ENCODE data around the gene NFX1.

Gene NFX1

DNA sequence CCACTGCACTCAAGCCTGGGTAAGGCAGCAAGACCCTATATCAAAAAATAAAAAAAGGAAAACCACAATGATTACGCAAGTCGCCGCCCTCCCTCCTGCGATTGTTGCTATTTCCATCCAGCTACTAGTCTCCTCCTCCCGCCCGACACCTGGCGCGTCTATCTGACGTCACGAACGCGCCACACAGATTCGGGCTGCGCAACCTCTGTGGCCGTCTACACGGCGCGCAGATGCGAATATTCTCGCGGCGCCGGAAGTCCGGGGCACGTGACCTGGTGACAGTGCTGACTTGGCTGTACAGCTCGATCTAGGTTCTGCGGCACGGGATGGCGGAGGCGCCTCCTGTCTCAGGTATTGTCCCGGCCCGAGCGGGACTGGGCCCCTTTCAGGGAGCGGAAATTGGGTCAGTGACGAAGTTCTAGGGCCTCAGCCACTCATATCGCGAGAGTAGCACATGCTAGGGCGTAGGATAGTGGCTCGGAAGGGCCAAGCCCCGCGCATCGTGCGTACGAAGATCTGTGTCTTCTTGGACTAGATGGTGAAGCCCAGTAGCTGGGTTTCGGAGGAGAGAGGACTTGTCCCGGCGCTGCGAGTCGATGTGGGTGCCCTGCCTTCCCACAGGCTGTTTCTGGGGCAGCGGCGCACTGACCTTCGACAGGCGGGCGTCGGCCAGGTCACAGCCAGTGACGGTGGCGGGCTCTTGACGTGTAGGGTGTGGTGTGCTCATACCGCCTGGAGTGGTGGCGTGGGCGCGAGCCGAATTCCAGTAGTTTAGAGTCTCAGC lies at the start of gene NFX1:
Gene NFX1, plus strand, starts transcription at position 270 of the 784 bp plus-strand sequence. Its CDS starts 57 bp downstream, at position 327.
- DNase-seq (ENCODE audit: low read depth), result peak; percentile 99

GRCh38 chr9:33241298-33241697 lies 49.0 kb upstream of the NFX1 start:
- DNase-seq (ENCODE audit: low read depth), result no peak

GRCh38 chr9:33242609-33243134 lies 47.6 kb upstream of the NFX1 start:
- no peak for DNase-seq (ENCODE audit: low read depth)

GRCh38 chr9:33244137-33244784 lies 46.1 kb upstream of the NFX1 start:
- DNase-seq (ENCODE audit: low read depth), result no peak

GRCh38 chr9:33245341-33245740 lies 45.0 kb upstream of the NFX1 start:
- no peak for DNase-seq (ENCODE audit: low read depth)

GRCh38 chr9:33246269-33246860 lies 44.0 kb upstream of the NFX1 start:
- DNase-seq (ENCODE audit: low read depth), result no peak

DNA sequence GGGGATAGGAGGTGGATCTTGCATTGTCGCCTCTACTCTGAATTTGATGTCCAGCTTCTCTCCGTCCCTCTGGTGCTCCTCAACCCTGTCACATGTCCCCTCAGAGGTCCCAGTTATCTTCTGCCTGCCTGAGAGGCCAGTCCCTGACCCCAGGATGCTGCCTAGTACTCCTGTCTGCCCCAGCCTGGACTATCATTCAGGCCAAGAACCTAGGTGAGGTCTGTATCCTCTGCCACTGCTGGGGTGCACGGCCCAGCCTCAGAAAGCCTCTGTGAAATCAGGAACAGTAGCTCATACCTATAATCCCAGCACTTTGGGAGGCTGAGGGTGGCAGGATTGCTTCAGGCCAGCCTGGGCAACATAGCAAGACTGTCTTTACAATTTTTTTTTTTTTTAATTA lies 41.7 kb upstream of the NFX1 start:
- DNase-seq (ENCODE audit: low read depth), result no peak

DNA sequence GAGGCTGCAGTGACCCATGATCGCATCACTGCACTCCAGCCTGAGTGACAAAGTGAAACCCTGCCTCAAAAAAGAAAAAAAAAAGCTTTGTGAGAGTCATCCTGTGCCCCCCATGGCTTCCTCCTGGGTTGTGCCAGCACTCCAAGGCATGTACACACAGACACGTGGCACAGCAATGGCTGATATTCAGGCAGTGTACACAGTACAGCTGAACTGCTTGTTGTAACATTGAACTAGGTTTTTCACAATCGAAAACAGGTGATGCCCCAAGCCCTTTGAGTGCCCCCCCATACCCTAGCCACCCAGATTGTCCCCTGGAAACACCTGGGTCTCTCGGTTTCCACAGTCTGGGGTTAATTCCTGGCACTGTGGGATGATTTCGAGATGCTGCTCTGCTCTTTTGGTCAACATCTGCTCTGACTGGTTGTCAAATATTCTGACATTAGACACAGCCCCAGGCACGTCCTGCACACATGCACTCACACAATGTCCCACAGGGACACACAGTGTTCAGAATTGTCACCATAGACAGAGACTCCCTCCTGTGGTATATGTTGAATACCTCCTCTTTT lies 41.1 kb upstream of the NFX1 start:
- no peak for DNase-seq (ENCODE audit: low read depth)

DNA sequence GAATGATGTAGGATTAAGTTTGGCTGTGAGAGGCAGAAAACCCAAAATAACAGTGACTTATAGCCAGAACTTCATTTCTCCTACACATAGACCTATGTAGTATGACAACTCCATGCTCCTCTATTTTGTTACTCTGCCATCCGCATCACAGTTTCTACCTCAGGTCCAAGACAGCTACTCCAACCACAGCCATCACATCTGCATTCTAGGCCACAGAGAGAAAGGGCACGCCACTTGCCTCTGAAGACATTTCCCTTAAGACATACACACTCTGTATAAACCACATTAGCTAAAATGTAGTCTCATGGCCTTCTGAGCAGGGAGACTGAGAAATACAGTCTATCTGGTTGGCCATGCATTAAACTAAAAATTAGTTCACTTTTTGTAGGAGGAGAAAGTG lies 40.3 kb upstream of the NFX1 start:
- no peak for DNase-seq (ENCODE audit: low read depth)

- DNase-seq (ENCODE audit: low read depth), result peak; percentile 62
These were observed 39.8 kb upstream of the NFX1 start for GRCh38 chr9:33250458-33250995.

DNA sequence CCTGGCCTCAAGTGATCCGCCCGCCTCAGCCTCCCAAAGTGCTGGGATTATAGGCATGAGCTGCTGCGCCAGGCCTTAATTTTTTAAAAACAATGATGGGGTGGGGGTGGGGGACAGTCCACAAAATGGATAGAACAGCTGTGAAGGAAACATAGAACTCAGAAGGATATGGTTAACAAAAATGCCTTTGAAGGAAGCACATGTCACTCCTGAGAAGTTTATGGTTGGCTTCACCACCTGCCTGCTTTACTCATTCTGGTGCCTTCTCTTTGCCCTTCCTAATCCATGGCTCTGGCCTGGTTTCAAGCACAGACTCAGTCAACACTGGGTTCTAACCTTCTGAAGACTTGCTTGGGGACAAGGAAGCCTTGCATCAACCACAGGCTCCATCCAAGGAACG lies 36.1 kb upstream of the NFX1 start:
- no peak for DNase-seq (ENCODE audit: low read depth)

GRCh38 chr9:33255014-33255413 lies 35.3 kb upstream of the NFX1 start:
- no peak for DNase-seq (ENCODE audit: low read depth)

DNA sequence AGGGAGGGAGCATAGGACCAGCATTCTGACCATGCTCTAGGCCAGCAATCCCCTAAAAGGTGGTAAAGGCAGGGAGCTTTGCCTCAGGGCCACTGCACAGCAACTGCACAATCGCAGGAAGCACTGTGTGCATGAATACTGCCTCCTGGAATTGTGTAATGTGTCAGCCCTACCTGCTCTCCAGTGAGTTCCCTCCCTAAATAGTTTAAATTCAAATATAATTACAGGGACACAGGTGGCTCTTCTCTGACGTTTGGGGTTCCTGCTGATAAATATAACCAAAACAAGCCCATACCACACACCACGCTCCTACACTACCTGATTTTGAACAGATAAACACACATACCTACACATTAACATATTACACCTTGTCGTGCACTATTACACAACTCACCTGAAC lies 34.8 kb upstream of the NFX1 start:
- DNase-seq (ENCODE audit: low read depth), result no peak

DNA sequence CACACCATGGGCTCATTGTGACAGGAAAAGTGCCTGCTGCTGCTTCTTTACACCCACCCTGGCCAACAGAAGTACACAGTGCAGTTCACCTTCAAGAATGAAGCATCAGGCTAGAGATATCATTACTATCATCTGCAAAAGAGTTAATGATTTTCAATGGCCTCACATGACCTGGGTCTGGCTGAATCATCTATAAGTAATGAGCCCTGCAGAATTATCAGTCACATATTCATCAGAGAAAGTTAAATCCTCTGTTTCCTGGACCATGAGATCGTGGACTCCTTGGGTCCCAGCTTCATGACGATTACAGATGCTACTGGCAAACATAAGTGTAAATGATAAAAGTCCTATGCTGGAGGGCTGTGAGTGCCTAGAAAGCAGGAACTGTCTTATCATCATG lies 34.1 kb upstream of the NFX1 start:
- no peak for DNase-seq (ENCODE audit: low read depth)

DNA sequence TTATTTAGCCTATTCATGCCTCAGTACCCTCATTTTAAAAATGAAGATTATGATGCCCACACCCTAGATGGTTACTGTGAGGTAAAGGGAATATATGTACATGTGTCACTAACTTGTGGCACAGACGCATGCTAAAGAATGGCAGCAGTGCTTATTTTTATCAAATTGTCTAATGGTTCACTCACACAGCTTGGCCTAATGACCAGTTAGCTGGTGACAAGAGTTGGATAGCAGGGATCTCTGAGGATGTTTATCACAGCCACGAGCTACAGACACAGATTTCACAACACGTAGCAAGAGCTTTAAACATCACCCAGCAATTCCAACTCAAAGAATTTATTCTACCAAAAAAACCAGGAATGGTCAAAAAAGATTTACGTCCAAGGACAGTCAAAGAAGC lies 33.0 kb upstream of the NFX1 start:
- no peak for DNase-seq (ENCODE audit: low read depth)

GRCh38 chr9:33260372-33260771 lies 29.9 kb upstream of the NFX1 start:
- no peak for DNase-seq (ENCODE audit: low read depth)

GRCh38 chr9:33263131-33264002 lies 26.9 kb upstream of the NFX1 start:
- peak; percentile 52 for DNase-seq (ENCODE audit: low read depth)

DNA sequence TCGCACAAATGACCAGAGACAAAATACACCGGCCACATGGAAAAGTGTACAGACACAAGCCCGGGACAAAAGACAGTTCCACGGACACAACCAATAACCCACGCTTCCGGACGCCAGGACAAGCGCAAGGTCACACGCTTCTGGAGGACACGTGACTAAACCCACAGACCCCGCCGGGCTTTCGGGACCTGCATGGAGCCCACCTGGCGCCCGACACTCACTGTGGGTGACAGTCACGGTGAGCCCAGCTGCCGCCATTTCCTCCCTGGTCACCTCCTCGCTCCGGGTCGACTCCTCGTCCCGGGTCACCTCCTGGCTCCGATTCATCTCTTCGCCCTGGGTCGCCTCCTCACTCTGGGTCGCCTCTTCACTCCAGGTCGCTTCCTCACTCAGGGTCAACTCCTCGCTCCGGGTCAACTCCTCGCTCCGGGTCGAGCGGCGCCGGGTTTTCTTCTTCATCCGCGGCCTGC lies 26.3 kb upstream of the NFX1 start:
- peak; percentile 55 for DNase-seq (ENCODE audit: low read depth)

GRCh38 chr9:33264473-33265177 lies 25.7 kb upstream of the NFX1 start, which contains the start of the genes BAG1 and CHMP5:
TSS of gene BAG1 (minus strand) at chr9:33264708.
TSS of gene CHMP5 (plus strand) at chr9:33265049. CDS start at chr9:33265079, 30 bp downstream.
- peak; percentile 100 for DNase-seq (ENCODE audit: low read depth)

DNA sequence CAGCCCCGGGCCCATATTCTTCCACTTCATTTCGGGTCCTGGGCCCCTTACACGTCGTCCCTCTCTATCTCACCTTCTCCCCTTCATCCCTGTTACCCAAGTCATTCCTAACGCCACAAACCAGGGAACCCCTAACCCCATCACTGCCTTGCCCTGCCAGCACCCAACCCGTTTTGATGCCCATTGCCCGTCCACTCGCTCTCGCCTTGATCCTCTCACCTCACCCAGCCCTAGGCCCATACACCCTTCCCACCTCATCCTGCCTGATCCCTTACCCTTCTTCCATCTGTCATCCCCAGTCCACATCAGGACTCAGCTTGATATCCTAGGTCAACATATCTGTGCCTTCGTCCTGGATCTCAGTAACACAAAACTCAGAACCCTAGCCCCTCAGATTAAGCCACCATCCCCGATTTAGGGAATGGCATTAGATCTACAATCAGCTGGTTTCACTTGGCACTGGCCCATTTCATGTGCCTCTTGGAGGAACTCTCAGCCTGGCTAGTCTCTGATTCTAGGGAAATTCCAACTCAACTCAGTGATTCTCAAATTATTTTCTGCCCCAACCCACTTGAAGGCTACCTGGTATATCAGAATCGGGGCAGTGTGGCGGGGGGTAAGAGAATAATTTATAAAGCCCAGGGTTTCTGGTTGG lies 25.0 kb upstream of the NFX1 start:
- peak; percentile 24 for DNase-seq (ENCODE audit: low read depth)
